ENCODE data around the gene TMCO4. TPM values are rescaled to one million over a fixed set of nuclear protein-coding genes. Genes with fewer than 3 reads are reported as not detected.

Gene TMCO4
- total and polyA plus RNA-seq, 7 donors: 16.3 to 25.1 (median 21.9) TPM

GRCh38 chr1:19706136-19706535, 93.6 kb downstream of the TMCO4 start:
- DNase-seq: no peak
- H3K4me1 ChIP-seq: peaks cover 0 to 8% (median 7%) of the 10 kb centered on the region in 4 donors
- intact Hi-C loops (cut with DNase I): no loop called here
- TF ChIP-seq CTCF (IDR thresholded peaks at IDR 0.05) (no peak), EP300 (IDR thresholded peaks at IDR 0.05) (no peak), POLR2A (IDR thresholded peaks at IDR 0.05) (no peak), POLR2AphosphoS5 (IDR thresholded peaks at IDR 0.05) (no peak)
- no peaks in the 10 kb centered on the region for H3K27me3 ChIP-seq
- peaks cover 0 to 20% (median 0%) of the 10 kb centered on the region in 4 donors for H3K36me3 ChIP-seq
- 93 to 97% methylated on average over 4 of the region's 4 CpGs for WGBS, 2 donors
- H3K9me3 ChIP-seq: no peaks in the 10 kb centered on the region
- H3K27ac ChIP-seq: no peak overlapping the region
- H3K4me3 ChIP-seq: no peak overlapping the region

- no peak for DNase-seq
- TF ChIP-seq POLR2A (IDR thresholded peaks at IDR 0.05) (no peak), POLR2AphosphoS5 (IDR thresholded peaks at IDR 0.05) (no peak), CTCF (IDR thresholded peaks at IDR 0.05) (no peak), EP300 (IDR thresholded peaks at IDR 0.05) (no peak)
- Histone ChIP-seq H3K36me3 (peaks cover 0 to 22% (median 4%) of the 10 kb centered on the region in 4 donors), H3K4me3 (no peak overlapping the region), H3K27ac (no peak overlapping the region), H3K27me3 (no peaks in the 10 kb centered on the region), H3K4me1 (peaks cover 0 to 8% (median 7%) of the 10 kb centered on the region in 4 donors), H3K9me3 (no peaks in the 10 kb centered on the region)
- 85 to 91% methylated on average over 4 of the region's 4 CpGs for WGBS, 2 donors
- intact Hi-C loops (cut with DNase I): loop anchor here (2.0 kb wide), 1 partner anchor 45 kb away; no protein-coding TSS in a partner anchor
Measured at GRCh38 chr1:19705464-19705863, 94.3 kb downstream of the TMCO4 start.

GRCh38 chr1:19704247-19705113, 95.2 kb downstream of the TMCO4 start:
- Histone ChIP-seq H3K4me3 (no peak overlapping the region), H3K4me1 (peaks cover 0 to 8% (median 7%) of the 10 kb centered on the region in 4 donors), H3K36me3 (peaks cover 0 to 24% (median 7%) of the 10 kb centered on the region in 4 donors), H3K27me3 (no peaks in the 10 kb centered on the region), H3K9me3 (no peaks in the 10 kb centered on the region), H3K27ac (no peak overlapping the region)
- 37 to 44% methylated on average over 19 of the region's 19 CpGs for WGBS, 2 donors
- TF ChIP-seq CTCF (IDR thresholded peaks at IDR 0.05) (peak; percentile 71 to 93 (median 86)), POLR2AphosphoS5 (IDR thresholded peaks at IDR 0.05) (no peak)
- DNase-seq: peak; percentile 80
- intact Hi-C loops (cut with DNase I): loop anchor here (2.0 kb wide), 1 partner anchor 44 kb away; no protein-coding TSS in a partner anchor

- Histone ChIP-seq H3K27me3 (no peaks in the 10 kb centered on the region), H3K4me3 (no peak overlapping the region), H3K4me1 (peaks cover 0 to 8% (median 7%) of the 10 kb centered on the region in 4 donors), H3K36me3 (peaks cover 0 to 26% (median 7%) of the 10 kb centered on the region in 4 donors), H3K27ac (no peak overlapping the region), H3K9me3 (no peaks in the 10 kb centered on the region)
- TF ChIP-seq CTCF (IDR thresholded peaks at IDR 0.05) (no peak), POLR2A (IDR thresholded peaks at IDR 0.05) (no peak), POLR2AphosphoS5 (IDR thresholded peaks at IDR 0.05) (no peak), EP300 (IDR thresholded peaks at IDR 0.05) (no peak)
- intact Hi-C loops (cut with DNase I): no loop called here
- 96% methylated on average over 3 of the region's 3 CpGs for WGBS, 2 donors
- DNase-seq: no peak
Measured at GRCh38 chr1:19703280-19703679, 96.4 kb downstream of the TMCO4 start.

Data from sigmoid colon (tissue), 7 donors.